NCI-H446 (cell line): ENCODE data around the gene RNPEPL1.
A peak's percentile ranks its signal among the peaks of the same experiment; 100 is the strongest.
"Not testable (repeated sequence)": the region's sequence is repeated elsewhere in the genome, so short reads cannot be mapped to it uniquely, and the experiment has no call there.

Experiments
- DNase-seq, 2 experiments: peaks; one replicate each; lab custom pipeline; 2025; lab: John Stamatoyannopoulos, UW

RNPEPL1 gene

GRCh38 chr2:240539101-240539500 lies 29.2 kb upstream of the RNPEPL1 start:
- DNase-seq: not testable (repeated sequence)

- no peak for DNase-seq
Observed at GRCh38 chr2:240539906-240540305, 28.4 kb upstream of the RNPEPL1 start.

DNA sequence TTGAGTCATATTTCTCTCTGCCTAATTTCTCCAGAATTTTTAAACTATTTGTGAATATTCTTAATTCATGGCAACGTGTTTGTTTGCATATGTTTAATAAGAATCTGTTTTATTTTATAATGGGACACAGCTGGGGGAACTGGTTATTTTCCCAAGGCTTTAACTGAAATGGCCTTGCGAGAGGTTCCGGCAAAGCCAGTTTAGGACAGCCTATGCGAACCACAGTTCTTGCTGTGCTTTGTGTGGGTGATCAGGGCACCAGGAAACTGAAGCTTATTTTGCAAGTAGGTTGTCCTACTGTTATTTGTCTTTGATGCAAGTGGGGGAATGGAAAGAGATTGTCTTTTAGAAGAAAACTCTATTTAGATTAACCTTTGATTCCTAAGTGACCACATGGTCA lies 17.0 kb upstream of the RNPEPL1 start:
- no peak for DNase-seq

- DNase-seq: no peak
Observed at GRCh38 chr2:240551811-240552210, 16.5 kb upstream of the RNPEPL1 start.

- DNase-seq: no peak
Observed at GRCh38 chr2:240553956-240554480, 14.3 kb upstream of the RNPEPL1 start.

DNA sequence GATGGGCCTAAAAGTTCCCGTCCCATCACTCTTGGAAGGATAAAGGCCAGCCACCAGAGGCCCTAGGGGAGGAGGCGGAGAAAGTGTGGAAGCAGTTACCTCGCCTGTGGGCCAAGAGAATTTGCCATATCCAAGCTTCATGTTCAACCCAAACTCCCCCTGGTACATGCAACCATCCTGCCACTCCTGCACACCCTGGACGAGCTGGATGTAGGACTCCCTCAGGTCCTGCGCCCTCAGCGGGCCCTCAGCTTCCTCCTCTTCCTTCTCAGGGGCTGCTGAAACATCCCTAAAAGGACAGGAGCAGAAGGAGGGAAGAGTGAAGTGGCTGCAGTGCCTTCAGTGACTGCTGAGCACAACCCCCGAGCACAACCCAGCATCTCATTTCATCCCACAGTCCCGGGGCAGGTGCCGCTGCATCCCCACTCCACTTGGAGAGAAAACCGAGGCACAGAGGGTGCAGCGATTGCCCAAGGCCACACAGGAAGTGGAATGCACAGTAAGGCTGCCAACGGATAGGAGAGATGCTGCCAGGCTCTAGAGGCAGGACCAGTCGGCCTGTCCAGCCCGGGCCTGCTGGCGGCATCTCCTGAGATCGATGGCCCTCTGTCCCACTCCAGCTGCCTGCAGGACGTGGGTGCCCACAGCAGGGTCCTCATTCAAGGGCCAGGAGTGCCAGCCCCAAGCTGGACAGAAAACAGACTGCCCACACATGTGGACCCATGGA lies 13.4 kb upstream of the RNPEPL1 start:
- DNase-seq: no peak

DNA sequence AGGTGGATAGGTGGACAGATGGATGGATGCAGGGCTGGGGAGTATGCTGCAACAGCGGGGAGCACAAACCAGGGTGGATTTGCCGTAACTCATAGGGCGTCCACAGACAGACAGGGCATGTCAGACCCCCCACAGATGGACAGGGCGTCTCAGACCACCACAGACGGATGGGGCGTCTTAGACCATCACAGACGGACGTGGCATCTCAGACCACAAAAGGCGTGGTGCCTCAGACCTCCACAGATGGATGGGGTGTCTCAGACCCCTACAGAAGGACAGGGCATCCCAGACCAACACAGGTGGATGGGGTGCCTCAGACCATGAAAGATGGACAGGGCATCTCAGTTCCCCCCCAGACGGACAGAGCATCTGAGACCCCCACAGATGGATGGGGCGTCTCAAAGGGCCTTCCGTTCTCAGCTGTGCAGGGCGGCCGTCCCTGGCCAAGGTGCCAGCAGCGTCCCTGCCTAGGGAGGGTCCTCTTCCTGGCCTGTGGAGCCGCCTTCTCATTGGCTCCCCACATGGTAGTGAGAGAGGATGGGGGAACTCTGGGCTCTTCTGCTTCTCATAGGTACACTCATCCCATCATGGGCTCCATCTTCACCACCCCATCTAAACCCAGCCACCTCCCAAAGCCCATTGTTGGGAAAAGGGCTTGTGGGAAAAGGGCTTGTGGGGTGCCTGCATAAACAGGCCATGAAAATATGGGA lies 12.6 kb upstream of the RNPEPL1 start:
- DNase-seq: no peak

- no peak for DNase-seq
Observed at GRCh38 chr2:240556553-240557100, 11.7 kb upstream of the RNPEPL1 start.

DNA sequence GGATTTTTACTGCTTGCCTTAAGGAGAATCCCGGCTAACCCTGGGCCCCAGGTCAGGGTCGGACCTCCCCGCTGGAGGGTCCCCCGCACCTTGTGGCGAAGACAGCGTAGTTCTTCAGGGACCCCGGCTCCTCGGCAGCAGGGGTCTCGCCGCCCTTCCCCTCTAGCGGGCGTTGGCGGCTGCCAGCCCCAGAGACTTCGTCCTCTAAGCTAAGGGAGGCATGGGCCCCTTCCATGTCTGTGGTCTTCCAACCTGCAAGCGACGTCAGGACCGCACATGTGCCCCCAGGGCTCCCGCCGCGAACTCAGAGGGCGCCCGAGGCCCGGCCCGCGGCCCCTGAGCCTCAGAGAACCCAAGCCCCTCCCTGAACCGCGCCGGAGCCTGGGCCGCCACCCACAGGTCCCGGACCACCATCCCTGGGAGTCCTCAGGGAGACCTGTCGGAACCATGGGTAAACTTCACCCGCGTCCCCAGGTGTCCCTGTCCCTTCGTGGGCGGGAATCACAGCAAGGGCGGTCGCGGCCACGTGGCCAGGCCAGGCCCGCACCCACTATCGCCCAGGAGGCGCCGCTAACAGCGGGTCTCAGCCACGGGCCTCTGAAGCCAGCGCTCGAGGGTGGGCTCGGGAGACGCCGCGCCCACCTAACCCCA lies 11.1 kb upstream of the RNPEPL1 start:
- DNase-seq: no peak

DNA sequence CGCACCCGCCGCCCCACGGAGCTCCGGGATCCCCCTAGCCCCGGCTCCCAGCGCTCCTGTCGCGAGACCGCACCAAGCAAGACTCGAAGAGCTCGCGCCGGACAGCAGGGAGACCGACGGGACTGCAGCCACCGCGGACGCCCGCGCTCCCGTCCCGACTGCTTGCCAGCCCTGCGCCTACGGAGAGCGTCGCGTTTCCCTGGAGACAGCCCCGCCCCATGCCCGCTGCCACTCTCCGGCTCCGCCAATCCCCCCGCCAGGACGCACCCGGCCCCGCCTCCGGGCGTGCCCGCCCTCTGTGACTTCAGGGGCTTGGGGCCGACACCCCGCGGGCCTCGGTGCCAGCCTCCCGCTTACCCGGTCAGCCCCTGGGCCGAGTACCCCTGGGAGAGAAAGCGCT lies 10.5 kb upstream of the RNPEPL1 start, which contains the start of gene ANKMY1:
Gene ANKMY1 (minus strand): TSS at position 181 of the 400 bp plus-strand sequence. CDS start 653 bp downstream, outside the sequence.
- DNase-seq: no peak

DNA sequence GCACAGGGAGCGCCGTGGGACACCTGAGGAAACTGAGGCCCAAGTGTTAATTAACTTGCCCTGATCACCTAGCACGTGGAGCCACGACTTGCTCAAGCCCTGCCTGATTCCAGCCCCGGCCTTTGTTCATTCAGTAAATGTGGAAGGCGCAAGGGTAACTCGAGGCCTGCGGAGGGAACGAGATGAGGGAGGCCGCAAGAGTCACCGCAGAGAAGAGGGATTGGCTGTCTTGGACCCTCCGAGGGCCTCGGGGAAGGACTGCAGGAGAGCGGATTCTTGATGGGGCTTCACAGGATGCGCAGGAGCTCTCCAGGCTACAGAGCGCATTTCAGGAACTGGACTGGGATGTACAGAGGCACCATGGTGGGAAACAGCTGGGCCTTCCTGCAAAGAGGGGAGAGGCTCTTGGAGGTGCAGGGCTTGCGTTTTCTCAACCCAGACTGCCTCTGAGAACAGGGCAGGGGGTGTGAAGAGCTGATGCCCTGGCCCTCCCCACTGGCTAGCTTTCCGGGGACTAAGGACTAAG lies 10.0 kb upstream of the RNPEPL1 start:
- DNase-seq: no peak

DNA sequence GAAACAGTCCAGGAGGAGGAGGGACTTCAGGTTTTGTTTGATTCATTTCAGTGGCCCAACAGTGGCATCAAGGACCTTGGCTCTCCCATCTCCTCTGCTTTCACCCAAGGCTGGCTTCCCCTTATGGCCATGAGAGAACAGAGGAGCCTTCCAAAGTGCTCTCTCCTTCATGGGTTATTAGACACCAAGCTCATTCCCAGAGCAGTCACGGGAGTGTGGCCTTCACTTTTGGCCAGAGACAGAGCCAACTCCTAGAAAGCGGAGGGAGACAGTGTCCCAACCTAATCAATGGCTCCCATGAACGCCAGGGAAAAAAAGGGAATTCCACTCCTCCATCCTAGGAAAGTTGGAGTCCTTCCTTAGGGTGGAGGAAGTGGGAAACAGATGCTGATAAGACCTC lies 9.0 kb upstream of the RNPEPL1 start:
- no peak for DNase-seq

DNA sequence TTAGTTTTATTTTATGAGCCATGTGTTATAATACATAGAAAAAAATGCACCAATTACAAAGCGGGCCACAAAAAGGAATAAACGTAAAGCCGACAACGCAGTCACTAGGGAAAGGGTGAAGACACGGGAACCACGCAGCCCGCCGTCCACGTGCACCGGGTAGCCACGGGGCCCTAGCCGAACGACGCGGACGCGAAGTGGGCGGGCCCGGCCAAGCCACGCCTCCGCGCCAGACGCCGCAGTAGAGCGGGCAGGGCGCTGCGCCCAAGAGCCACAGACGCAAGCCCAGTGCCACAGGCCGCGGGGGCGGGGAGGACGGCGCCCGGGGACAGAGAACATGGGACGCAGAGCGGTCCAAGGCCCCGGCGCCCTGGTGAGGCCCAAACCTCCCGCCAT lies 8.2 kb upstream of the RNPEPL1 start, which contains the start of gene DUSP28:
Gene DUSP28 (plus strand): TSS at position 274 of the 396 bp plus-strand sequence. CDS start 328 bp downstream, outside the sequence.
- peak; percentile 54 to 92 for DNase-seq

DNA sequence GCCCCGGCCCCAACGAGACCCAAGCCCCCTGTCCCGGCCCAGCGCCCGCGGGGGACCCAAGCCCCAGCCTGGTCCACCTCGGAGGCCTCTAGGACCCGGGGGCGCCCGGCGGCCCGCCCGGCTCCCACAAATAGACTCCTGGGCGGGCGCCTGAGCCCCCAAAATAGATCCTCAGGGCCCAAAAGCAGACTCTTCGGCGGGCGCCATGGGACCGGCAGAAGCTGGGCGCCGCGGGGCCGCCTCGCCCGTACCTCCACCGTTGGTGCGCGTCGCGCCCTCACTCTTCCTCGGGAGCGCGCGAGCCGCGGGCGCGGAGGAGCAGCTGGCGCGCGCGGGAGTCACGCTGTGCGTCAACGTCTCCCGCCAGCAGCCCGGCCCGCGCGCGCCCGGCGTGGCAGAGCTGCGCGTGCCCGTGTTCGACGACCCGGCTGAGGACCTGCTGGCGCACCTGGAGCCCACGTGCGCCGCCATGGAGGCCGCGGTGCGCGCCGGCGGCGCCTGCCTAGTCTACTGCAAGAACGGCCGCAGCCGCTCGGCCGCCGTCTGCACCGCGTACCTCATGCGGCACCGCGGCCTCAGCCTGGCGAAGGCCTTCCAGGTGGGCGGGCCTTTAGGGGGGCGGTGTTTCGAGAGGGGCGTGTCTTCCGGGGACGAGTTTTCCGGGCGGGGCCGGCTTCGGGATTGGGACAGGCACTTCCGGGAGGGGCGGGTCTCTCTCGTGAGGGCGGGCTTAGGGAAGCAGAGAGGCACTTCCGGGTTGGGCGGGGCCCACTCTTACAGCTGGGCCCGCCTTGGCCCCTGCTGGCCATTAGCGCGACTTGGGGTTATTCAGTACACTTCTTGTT lies 7.6 kb upstream of the RNPEPL1 start:
- DNase-seq: peak; percentile 90 to 98

DNA sequence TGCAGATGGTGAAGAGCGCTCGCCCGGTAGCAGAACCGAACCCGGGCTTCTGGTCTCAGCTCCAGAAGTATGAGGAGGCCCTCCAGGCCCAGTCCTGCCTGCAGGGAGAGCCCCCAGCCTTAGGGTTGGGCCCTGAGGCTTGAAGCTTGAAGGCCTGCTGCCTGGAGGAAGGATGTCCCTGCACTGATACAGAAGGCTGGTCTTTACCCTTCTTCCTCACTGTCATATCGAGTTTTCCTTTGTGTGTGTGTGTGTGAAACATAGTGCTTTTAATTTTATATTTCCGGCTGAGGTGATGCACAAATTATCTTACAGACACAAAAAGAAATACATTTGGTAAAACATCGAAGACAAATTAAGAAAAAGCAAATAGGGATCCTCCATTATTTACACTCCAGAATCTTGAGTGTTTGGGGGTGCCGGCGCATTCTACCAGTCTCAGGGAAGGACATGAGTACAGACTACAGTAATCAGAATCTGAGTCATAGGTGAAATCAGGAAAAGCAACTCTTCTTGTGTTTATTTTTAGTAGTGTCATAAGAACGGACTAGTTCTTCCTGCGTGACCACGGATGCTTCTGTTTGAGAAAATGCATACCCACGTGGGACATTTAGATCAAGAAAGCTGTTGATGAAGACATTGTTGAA lies 6.8 kb upstream of the RNPEPL1 start:
- DNase-seq: no peak

GRCh38 chr2:240563231-240563630 lies 5.1 kb upstream of the RNPEPL1 start:
- not testable (repeated sequence) for DNase-seq

GRCh38 chr2:240563951-240564560 lies 4.2 kb upstream of the RNPEPL1 start:
- DNase-seq: no peak

- DNase-seq: no peak
Observed at GRCh38 chr2:240564561-240565332, 3.5 kb upstream of the RNPEPL1 start.
